NB4 (cell line): ENCODE results near the gene KRT4.

Experiments
- DNase-seq: peaks from one replicate; pipeline ENCODE4 v3.0.0; 2010; ENCODE audit warnings: low read depth
- H3K4me3 ChIP-seq: one replicate; pipeline ENCODE4 v1.5.1; 2011; ENCODE audit warnings: mild to moderate bottlenecking, low read depth, low read length, moderate library complexity
- MYC ChIP-seq: IDR thresholded peaks from 2 replicates; pipeline ENCODE4 v1.6.1; 2011; ENCODE audit warnings: low read depth, low read length
- POLR2A ChIP-seq: IDR thresholded peaks from 2 replicates; pipeline ENCODE4 v1.6.1; 2011; ENCODE audit warnings: mild to moderate bottlenecking; ENCODE audit not compliant: insufficient read length; ENCODE audit errors: extremely low read depth
- TF ChIP-seq, protein P1 (sequence below): IDR thresholded peaks from one replicate; pipeline ENCODE4 v1.5.1; 2012; ENCODE audit warnings: low read depth, low read length
- TF ChIP-seq, protein P2 (sequence below): IDR thresholded peaks from 2 replicates; pipeline ENCODE4 v1.6.1; 2011; ENCODE audit warnings: low read depth, low read length

Gene KRT4

DNA sequence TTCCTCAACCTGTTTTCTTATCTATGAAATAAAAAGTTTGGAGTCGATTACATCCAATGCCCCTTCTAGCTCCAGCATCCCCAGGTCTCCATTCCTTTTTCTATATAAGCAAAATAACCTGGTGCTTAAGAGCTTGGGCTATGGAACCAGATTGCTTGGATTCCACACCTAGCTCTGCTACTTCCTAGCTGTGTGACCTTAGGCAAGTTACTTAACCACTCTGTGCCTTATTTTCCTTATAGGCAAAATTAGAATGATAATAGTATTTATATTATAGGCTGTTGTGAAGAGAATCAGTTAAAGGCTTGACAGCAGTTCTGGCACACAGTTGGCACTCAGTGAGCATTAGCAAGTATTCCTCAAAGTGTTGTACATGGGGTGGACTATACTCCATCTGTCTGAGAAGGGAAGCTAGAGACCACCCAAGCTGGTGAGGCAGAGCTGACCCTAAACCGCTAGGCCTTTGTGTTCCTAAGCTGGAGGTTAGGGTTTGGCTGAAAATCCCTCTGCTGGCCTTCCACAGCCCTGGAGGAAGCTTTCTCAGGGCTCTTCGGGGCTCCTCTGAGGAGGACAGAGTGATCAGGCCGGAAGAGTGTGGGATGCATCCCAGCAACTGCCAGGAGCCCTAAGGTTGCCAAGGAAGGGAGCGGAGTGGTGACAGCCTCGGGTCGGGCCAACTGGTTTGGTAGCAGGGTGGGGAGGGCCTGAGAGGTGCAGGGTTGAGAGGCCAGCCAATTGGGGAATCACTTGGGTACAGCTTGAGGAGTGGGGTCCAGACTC is 6.0 kb upstream of the KRT4 start:
- H3K4me3 ChIP-seq, result no peak overlapping the region
- DNase-seq, result no peak
- no peak for TF ChIP-seq MYC
- TF ChIP-seq POLR2A, result no peak
- TF ChIP-seq, protein P1, sequence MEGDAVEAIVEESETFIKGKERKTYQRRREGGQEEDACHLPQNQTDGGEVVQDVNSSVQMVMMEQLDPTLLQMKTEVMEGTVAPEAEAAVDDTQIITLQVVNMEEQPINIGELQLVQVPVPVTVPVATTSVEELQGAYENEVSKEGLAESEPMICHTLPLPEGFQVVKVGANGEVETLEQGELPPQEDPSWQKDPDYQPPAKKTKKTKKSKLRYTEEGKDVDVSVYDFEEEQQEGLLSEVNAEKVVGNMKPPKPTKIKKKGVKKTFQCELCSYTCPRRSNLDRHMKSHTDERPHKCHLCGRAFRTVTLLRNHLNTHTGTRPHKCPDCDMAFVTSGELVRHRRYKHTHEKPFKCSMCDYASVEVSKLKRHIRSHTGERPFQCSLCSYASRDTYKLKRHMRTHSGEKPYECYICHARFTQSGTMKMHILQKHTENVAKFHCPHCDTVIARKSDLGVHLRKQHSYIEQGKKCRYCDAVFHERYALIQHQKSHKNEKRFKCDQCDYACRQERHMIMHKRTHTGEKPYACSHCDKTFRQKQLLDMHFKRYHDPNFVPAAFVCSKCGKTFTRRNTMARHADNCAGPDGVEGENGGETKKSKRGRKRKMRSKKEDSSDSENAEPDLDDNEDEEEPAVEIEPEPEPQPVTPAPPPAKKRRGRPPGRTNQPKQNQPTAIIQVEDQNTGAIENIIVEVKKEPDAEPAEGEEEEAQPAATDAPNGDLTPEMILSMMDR, result no peak
- TF ChIP-seq, protein P2, sequence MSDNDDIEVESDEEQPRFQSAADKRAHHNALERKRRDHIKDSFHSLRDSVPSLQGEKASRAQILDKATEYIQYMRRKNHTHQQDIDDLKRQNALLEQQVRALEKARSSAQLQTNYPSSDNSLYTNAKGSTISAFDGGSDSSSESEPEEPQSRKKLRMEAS, result no peak

DNA sequence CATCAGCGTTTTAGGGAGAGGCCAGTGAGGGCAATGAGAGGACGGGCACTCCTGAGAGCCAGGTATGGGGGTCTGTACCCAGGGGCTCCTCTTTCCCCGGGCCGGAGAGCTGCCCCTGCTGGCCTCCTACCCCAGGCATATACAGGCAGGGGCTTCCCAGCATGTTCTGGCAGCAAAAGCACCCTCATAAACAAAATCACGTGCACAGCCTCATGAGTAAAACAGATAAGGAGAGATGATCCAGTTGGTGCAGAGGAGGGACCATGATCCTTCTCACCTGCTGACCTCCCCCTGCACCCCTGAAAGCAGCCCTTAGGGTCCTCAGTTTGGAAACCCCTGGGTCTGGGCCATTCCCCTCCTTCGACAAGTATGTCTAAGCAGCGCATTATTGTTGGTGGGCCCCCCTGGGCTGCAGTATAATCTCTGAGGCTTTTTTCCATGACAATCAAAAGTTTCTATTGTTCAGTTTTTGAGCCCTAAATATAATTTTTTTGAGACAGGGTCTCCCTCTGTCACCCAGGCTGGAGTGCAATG is 5.0 kb upstream of the KRT4 start:
- no peak for TF ChIP-seq MYC
- no peak overlapping the region for H3K4me3 ChIP-seq
- DNase-seq, result no peak

DNA sequence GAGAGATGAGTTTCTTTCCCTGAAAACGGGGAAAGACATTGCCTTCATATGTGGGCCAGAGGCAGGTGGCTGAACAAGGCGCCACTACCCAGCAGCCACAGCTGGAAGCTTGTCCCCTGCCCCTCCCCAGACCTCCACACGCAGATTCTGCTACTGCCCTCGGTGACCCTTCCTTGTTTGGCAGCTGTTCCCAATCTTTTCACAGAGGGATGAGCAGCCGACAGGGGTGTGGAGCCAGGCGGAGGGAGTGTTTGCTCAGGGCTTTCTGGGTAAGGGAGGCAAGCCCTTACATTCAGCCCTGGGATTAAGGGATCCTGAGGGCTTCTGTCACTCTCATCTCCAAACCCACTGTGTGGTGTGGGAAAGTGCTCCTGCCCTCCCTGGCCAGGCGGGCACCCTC is 4.5 kb upstream of the KRT4 start:
- H3K4me3 ChIP-seq, result no peak overlapping the region
- no peak for DNase-seq
- TF ChIP-seq POLR2A, result no peak
- TF ChIP-seq MYC, result no peak
- TF ChIP-seq, protein P2, result no peak
- TF ChIP-seq, protein P1, result no peak

DNA sequence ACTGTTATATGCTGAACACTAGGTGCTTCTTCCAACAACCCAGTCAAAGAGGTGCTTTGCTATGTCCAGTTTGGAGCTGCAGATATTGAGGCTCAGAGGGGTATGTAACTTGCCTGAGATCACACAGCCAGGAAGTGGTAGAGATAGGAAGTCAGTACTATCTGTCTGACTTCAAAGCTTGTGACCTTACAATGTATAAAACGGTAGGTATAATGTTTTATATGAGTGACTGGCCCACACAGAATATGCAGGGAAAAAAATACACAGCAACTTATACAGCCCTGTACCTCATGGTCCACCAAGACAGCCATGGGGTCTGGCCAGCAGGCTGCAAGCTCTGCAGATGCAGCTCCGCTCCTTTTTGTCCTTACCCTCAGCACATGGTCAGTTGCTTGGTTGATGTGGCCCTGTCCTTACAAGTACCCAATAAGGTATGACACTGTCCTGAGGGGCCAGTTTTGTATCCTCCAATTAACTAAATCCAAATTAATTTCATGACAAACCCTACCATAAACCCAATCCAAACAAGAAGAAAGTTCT is 3.9 kb upstream of the KRT4 start:
- H3K4me3 ChIP-seq, result no peak overlapping the region
- TF ChIP-seq, protein P1, result no peak
- TF ChIP-seq MYC (no peak), POLR2A (no peak)
- TF ChIP-seq, protein P2, result no peak
- DNase-seq, result no peak

DNA sequence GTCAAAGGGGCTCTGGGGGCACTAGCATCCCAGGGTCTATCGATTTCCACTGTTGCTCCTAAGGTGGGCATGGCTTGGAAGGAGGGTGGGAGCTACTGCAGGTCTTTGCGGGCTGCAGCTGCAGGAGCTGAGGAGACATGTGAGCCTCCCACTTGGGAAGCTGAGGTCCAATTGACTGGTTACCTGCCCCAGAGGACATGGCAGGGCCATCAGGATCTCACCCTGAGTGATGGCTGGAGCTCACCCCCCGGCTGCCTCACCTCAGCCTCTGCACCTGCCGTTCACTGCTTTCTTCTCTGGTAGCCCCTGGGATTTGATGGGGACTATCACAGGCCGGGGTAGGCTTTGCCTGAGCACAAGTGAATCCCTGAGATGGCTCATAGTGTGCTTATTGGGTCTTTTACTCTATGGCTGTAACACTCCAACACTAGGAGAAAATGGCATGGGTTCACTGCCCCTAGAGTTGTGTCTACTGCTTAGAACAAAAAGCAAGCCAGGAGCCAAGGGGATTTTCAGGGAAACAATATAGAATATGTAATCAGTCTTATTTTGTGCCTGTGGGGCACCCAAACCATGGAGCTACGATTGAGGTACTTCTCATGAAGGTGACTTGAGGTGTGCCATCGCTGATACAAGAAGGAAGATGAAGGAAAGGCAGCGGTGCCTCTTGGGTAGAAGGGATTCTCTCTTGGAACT is 3.2 kb upstream of the KRT4 start:
- TF ChIP-seq, protein P1, result no peak
- TF ChIP-seq, protein P2, result no peak
- no peak for TF ChIP-seq MYC
- TF ChIP-seq POLR2A, result no peak
- DNase-seq, result no peak
- no peak overlapping the region for H3K4me3 ChIP-seq
